ENCODE measurements around the gene PDE4D.
"Not testable (repeated sequence)": the region's sequence is repeated elsewhere in the genome, so short reads cannot be mapped to it uniquely, and the experiment has no call there.

Gene PDE4D

GRCh38 chr5:59597690-59598546, 295.6 kb downstream of the PDE4D start:
- DNase-seq (ENCODE audit: low read depth, low spot score) = no peak
- H3K4me3 ChIP-seq (ENCODE audit: low read depth, low read length) = no peak overlapping the region
- no peak for TF ChIP-seq CTCF (IDR thresholded peaks at IDR 0.05; ENCODE audit: low read depth, low read length)
- in situ Hi-C loops (cut with HindIII; ENCODE audit: low sequenced_read_pairs) = no loop called here

DNA sequence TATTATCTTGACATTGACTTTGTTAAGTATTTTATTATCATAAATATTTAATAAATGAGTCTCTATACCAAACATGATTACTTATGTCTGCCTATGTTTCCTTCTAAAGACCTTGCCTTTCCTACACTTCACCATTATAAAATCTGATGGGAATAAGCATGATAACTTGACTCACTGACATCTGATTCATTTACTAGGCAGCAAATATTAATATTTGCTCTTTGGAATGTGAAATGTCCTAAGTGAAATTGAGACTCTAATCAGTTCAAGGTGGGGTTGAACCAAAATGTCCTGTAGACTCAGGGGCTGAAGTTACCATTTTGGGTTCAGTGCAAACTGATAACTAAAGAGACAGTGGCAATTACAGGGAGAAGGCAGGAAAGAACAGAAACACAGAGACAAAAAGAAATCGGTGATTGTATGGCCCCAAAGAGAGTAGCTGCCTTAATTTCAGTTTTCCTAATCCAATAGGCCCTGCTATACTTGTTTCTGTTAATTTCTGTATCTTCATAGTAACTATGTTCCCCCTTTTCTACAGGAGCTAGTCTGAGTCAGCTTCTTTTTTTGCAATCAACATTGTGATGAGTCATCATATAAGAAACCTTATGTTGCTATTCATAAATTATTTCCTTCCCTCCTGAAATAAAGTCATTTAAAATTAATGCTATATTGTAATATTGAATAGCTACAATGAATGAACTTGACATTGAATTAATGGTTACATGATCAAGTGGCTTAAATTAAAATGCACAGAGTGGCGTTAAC, 296.8 kb downstream of the PDE4D start:
- no peak for TF ChIP-seq CTCF (IDR thresholded peaks at IDR 0.05; ENCODE audit: low read depth, low read length)
- DNase-seq (ENCODE audit: low read depth, low spot score) = peak; percentile 68
- in situ Hi-C loops (cut with HindIII; ENCODE audit: low sequenced_read_pairs) = no loop called here
- H3K4me3 ChIP-seq (ENCODE audit: low read depth, low read length) = no peak overlapping the region

DNA sequence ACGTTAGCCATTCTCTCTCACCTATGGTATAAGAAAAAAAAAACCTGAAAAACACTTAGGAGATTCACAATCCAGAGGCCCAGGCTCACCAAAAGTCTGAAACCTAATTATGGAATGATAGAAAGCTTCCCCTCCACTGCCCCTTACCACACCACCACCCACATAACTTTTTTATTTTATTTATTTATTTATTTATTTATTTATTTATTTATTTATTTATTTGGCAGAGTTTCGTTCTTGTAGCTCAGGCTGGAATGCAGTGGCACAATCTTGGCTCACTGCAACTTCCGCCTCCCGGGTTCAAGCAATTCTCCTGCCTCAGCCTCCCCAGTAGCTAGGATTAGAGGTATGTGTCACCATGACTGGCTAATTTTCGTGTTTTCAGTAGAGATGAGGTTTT, 299.4 kb downstream of the PDE4D start:
- H3K4me3 ChIP-seq (ENCODE audit: low read depth, low read length); in situ Hi-C loops (cut with HindIII; ENCODE audit: low sequenced_read_pairs); DNase-seq (ENCODE audit: low read depth, low spot score): not testable (repeated sequence)

DNA sequence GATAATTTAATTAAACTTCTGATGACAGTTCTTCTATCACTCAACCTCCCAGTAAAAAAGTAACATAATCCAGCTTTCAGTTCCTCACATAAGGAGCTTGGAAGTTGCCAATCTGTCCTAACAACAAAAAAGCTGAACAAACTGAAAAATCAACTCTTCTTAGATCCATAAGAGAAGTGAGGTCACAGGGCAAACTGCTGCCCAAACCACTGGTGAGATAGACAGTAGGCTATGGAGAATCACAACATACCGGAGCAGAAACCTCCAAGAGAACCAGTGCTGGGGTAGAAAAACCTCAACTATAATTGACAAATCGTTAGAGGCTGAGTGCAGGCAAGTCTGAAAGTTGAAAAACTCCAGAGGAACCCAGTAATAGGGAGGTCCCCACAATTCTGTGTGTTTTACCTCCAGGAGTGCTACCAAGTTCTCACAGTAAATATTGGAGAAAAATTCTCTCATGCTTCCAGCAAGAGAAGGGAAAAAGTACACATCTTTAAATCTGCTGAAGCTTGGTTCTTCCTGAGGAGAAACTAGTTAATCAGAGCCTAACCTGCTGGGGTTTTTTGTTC, 300.0 kb downstream of the PDE4D start:
- TF ChIP-seq CTCF (IDR thresholded peaks at IDR 0.05; ENCODE audit: low read depth, low read length) = no peak
- DNase-seq (ENCODE audit: low read depth, low spot score) = peak; percentile 27
- in situ Hi-C loops (cut with HindIII; ENCODE audit: low sequenced_read_pairs) = no loop called here
- no peak overlapping the region for H3K4me3 ChIP-seq (ENCODE audit: low read depth, low read length)

- H3K4me3 ChIP-seq (ENCODE audit: low read depth, low read length) = no peak overlapping the region
- in situ Hi-C loops (cut with HindIII; ENCODE audit: low sequenced_read_pairs) = no loop called here
- no peak for TF ChIP-seq CTCF (IDR thresholded peaks at IDR 0.05; ENCODE audit: low read depth, low read length)
- peak; percentile 84 for DNase-seq (ENCODE audit: low read depth, low spot score)
Observed at GRCh38 chr5:59592101-59592500, 301.4 kb downstream of the PDE4D start.

- in situ Hi-C loops (cut with HindIII; ENCODE audit: low sequenced_read_pairs) = no loop called here
- DNase-seq (ENCODE audit: low read depth, low spot score) = no peak
Observed at GRCh38 chr5:59591162-59591561, 302.4 kb downstream of the PDE4D start.

More at GRCh38 chr5:59591162-59591561, 302.4 kb downstream of the PDE4D start:
- no peak overlapping the region for H3K4me3 ChIP-seq (ENCODE audit: low read depth, low read length)
- TF ChIP-seq CTCF (IDR thresholded peaks at IDR 0.05; ENCODE audit: low read depth, low read length) = no peak

All from astrocyte of the spinal cord (primary cell).